Measurements from ENCODE around the gene MPST.
A peak's percentile ranks its signal among the peaks of the same experiment; 100 is the strongest.

GRCh38 chr22:36986242-36986821 lies 33.2 kb upstream of the MPST start:
- TF ChIP-seq, protein P1, sequence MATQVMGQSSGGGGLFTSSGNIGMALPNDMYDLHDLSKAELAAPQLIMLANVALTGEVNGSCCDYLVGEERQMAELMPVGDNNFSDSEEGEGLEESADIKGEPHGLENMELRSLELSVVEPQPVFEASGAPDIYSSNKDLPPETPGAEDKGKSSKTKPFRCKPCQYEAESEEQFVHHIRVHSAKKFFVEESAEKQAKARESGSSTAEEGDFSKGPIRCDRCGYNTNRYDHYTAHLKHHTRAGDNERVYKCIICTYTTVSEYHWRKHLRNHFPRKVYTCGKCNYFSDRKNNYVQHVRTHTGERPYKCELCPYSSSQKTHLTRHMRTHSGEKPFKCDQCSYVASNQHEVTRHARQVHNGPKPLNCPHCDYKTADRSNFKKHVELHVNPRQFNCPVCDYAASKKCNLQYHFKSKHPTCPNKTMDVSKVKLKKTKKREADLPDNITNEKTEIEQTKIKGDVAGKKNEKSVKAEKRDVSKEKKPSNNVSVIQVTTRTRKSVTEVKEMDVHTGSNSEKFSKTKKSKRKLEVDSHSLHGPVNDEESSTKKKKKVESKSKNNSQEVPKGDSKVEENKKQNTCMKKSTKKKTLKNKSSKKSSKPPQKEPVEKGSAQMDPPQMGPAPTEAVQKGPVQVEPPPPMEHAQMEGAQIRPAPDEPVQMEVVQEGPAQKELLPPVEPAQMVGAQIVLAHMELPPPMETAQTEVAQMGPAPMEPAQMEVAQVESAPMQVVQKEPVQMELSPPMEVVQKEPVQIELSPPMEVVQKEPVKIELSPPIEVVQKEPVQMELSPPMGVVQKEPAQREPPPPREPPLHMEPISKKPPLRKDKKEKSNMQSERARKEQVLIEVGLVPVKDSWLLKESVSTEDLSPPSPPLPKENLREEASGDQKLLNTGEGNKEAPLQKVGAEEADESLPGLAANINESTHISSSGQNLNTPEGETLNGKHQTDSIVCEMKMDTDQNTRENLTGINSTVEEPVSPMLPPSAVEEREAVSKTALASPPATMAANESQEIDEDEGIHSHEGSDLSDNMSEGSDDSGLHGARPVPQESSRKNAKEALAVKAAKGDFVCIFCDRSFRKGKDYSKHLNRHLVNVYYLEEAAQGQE (IDR thresholded peaks at IDR 0.05; ENCODE audit: borderline replicate concordance), result no peak
- TF ChIP-seq, protein P2, sequence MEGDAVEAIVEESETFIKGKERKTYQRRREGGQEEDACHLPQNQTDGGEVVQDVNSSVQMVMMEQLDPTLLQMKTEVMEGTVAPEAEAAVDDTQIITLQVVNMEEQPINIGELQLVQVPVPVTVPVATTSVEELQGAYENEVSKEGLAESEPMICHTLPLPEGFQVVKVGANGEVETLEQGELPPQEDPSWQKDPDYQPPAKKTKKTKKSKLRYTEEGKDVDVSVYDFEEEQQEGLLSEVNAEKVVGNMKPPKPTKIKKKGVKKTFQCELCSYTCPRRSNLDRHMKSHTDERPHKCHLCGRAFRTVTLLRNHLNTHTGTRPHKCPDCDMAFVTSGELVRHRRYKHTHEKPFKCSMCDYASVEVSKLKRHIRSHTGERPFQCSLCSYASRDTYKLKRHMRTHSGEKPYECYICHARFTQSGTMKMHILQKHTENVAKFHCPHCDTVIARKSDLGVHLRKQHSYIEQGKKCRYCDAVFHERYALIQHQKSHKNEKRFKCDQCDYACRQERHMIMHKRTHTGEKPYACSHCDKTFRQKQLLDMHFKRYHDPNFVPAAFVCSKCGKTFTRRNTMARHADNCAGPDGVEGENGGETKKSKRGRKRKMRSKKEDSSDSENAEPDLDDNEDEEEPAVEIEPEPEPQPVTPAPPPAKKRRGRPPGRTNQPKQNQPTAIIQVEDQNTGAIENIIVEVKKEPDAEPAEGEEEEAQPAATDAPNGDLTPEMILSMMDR (IDR thresholded peaks at IDR 0.05; ENCODE audit: poor library complexity, severe bottlenecking), result peak; percentile 37
- TF ChIP-seq EZH2 (IDR thresholded peaks at IDR 0.05; ENCODE audit: borderline replicate concordance, insufficient read depth, low read length, poor library complexity, severe bottlenecking) (no peak), EP300 (conservative IDR thresholded peaks at IDR 0.05; ENCODE audit: poor library complexity, severe bottlenecking) (no peak), SMC3 (conservative IDR thresholded peaks at IDR 0.05; ENCODE audit: poor library complexity) (no peak)
